Measurements from ENCODE around the gene CPA2. TPM values are rescaled to one million over a fixed set of nuclear protein-coding genes. Genes with fewer than 3 reads are reported as not detected.

Gene CPA2
- polyA plus RNA-seq, 1 donor (not counting 4 experiments of a cell fraction or from before 2014, with no cell fraction given): 0.33 TPM

DNA sequence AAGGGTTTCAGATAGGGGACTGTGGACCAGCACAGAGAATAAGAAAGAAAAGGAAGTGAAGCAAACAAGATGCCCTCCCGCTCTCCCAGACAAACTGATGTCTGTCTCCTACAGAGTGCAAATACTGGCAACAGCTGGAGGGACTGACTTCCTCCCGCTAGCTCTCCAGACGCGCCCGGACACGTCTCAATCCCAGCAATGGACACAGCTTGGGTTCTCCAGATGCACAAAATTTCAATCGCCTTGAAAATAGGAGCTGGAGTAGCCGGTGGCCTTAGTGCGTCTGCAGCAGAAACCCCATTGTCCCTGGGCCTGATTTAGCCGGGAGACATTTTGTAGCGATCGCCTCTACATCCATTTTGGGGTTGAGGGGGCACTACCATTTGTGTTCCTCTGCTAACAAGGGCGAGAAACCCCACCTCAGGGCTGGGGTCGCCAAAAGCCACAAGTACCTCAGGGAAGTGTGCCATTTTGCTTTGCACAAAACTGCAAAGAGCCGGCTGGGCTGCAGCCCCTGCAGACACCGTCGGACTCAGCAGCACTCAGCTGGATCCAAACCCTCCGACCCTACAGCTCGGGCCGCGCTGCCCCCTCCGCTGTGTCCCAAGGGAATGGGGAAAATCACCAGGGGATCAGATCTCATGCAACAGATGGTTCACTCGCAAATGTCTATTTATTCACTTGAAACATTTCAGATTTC lies 5.9 kb downstream of the CPA2 start:
- H4K20me1 ChIP-seq (ENCODE audit: control insufficient read depth, extremely low read depth, insufficient read depth, low read length): no peaks in the 10 kb centered on the region
- FAIRE-seq: peak; percentile 75
- no peaks in the 10 kb centered on the region for H3K9me3 ChIP-seq (ENCODE audit: control insufficient read depth, low read depth, low read length)
- H3K9me1 ChIP-seq (ENCODE audit: control insufficient read depth, extremely low read depth, insufficient read depth, low read length): no peaks in the 10 kb centered on the region
- H3K4me2 ChIP-seq (ENCODE audit: control insufficient read depth, extremely low read depth, insufficient read depth, low read depth, low read length): peak overlapping the region; percentile 74
- DNase-seq (ENCODE audit: low read depth, low spot score): no peak
- H3K27me3 ChIP-seq (ENCODE audit: control insufficient read depth, extremely low read depth, insufficient read depth, low read length): no peaks in the 10 kb centered on the region
- peak overlapping the region; percentile 47 for H3K9ac ChIP-seq (ENCODE audit: control insufficient read depth, extremely low read depth, insufficient read depth, low read length)
- TF ChIP-seq, protein P1, sequence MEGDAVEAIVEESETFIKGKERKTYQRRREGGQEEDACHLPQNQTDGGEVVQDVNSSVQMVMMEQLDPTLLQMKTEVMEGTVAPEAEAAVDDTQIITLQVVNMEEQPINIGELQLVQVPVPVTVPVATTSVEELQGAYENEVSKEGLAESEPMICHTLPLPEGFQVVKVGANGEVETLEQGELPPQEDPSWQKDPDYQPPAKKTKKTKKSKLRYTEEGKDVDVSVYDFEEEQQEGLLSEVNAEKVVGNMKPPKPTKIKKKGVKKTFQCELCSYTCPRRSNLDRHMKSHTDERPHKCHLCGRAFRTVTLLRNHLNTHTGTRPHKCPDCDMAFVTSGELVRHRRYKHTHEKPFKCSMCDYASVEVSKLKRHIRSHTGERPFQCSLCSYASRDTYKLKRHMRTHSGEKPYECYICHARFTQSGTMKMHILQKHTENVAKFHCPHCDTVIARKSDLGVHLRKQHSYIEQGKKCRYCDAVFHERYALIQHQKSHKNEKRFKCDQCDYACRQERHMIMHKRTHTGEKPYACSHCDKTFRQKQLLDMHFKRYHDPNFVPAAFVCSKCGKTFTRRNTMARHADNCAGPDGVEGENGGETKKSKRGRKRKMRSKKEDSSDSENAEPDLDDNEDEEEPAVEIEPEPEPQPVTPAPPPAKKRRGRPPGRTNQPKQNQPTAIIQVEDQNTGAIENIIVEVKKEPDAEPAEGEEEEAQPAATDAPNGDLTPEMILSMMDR (optimal IDR thresholded peaks at IDR 0.05 in 1 of 3, IDR thresholded peaks at IDR 0.05 in 1 of 3, conservative IDR thresholded peaks at IDR 0.05 in 1 of 3; ENCODE audit: extremely low read depth in 1 of 3, insufficient read depth in 2 of 3, low read length in 3 of 3): no peak
- no peak for TF ChIP-seq EZH2 (IDR thresholded peaks at IDR 0.05; ENCODE audit: low read length)
- H3K4me3 ChIP-seq (ENCODE audit: control insufficient read depth in 2 of 3, extremely low read depth in 1 of 3, insufficient read depth in 2 of 3, low read depth in 1 of 3, low read length in 3 of 3): peak overlapping the region in 2 of 3 experiments; percentile 14 to 37
- H3K36me3 ChIP-seq (ENCODE audit: control insufficient read depth in 2 of 2, extremely low read depth in 1 of 2, insufficient read depth in 2 of 2, low read length in 2 of 2): no peaks in the 10 kb centered on the region
- peak overlapping the region; percentile 54 for H3K27ac ChIP-seq (ENCODE audit: control insufficient read depth, insufficient read depth, low read length)
- peaks cover 50% of the 10 kb centered on the region for H3K4me1 ChIP-seq (ENCODE audit: control insufficient read depth, extremely low read depth, insufficient read depth, low read length)
- dilution Hi-C loops (cut with MboI; ENCODE audit: extremely low pct_ligation_motif_present, low sequenced_read_pairs): no loop called here
- peak overlapping the region; percentile 77 for H2AFZ ChIP-seq (ENCODE audit: control insufficient read depth, low read length)
- no peaks in the 10 kb centered on the region for H3K79me2 ChIP-seq (ENCODE audit: control insufficient read depth, insufficient read depth, low read length)

DNA sequence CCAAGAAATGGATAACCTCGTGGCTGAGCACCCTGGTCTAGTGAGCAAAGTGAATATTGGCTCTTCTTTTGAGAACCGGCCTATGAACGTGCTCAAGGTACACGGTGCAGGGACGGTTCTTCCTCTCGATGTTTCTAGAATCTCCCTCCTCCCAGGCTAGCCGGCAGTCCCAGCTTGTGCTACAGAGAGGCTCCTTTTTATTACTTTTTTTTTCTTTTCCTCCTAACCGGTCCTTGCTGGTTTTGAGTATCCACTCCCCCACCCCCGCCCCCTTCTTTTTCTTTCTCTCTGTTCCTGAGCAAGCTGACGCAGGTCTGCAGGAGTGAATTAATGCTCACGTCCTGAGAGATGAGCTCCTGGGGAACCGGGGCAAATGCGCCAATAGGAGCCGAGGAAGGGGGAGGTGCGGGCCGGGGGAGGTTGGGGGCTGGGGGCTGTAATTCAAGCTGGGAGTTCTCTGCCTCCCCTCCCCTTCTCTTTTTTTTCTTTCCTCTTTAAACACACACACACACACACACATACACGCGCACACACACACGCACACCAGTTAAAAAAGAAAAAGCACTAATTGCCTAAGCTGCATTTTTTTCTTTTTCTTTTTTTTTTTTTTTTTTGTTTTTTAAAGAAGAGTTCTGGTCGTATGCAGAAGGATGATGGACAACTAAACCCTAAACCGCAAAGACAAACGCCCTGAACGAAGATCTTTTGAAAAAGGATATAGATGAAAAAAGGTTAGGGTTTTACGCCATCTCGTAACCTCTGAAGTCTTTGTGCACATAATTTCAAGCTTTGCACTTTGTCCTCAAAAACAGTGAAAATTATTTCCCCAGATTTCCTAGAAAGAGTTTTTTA lies 6.6 kb downstream of the CPA2 start:
- Histone ChIP-seq H3K36me3 (ENCODE audit: control insufficient read depth in 2 of 2, extremely low read depth in 1 of 2, insufficient read depth in 2 of 2, low read length in 2 of 2) (no peaks in the 10 kb centered on the region), H3K9me3 (ENCODE audit: control insufficient read depth, low read depth, low read length) (no peaks in the 10 kb centered on the region), H3K4me2 (ENCODE audit: control insufficient read depth, extremely low read depth, insufficient read depth, low read depth, low read length) (peak overlapping the region; percentile 74), H3K27ac (ENCODE audit: control insufficient read depth, insufficient read depth, low read length) (peak overlapping the region; percentile 54), H4K20me1 (ENCODE audit: control insufficient read depth, extremely low read depth, insufficient read depth, low read length) (no peaks in the 10 kb centered on the region), H3K79me2 (ENCODE audit: control insufficient read depth, insufficient read depth, low read length) (no peaks in the 10 kb centered on the region), H3K4me1 (ENCODE audit: control insufficient read depth, extremely low read depth, insufficient read depth, low read length) (peaks cover 52% of the 10 kb centered on the region), H2AFZ (ENCODE audit: control insufficient read depth, low read length) (peak overlapping the region; percentile 77), H3K9me1 (ENCODE audit: control insufficient read depth, extremely low read depth, insufficient read depth, low read length) (no peaks in the 10 kb centered on the region), H3K27me3 (ENCODE audit: control insufficient read depth, extremely low read depth, insufficient read depth, low read length) (no peaks in the 10 kb centered on the region), H3K4me3 (ENCODE audit: control insufficient read depth in 2 of 3, extremely low read depth in 1 of 3, insufficient read depth in 2 of 3, low read depth in 1 of 3, low read length in 3 of 3) (peak overlapping the region in 2 of 3 experiments; percentile 14 to 37), H3K9ac (ENCODE audit: control insufficient read depth, extremely low read depth, insufficient read depth, low read length) (peak overlapping the region; percentile 47)
- no peak for TF ChIP-seq EZH2 (IDR thresholded peaks at IDR 0.05; ENCODE audit: low read length)
- TF ChIP-seq, protein P1 (optimal IDR thresholded peaks at IDR 0.05 in 1 of 3, IDR thresholded peaks at IDR 0.05 in 1 of 3, conservative IDR thresholded peaks at IDR 0.05 in 1 of 3; ENCODE audit: extremely low read depth in 1 of 3, insufficient read depth in 2 of 3, low read length in 3 of 3): no peak
- FAIRE-seq (no peak), DNase-seq (ENCODE audit: low read depth, low spot score) (no peak)
- dilution Hi-C loops (cut with MboI; ENCODE audit: extremely low pct_ligation_motif_present, low sequenced_read_pairs): no loop called here

Data from keratinocyte (primary cell).